Spinal cord (tissue), 10 donors: ENCODE data around the gene ERC1. TPM values are rescaled to one million over a fixed set of nuclear protein-coding genes. Genes with fewer than 3 reads are reported as not detected.

Source experiments
- DNase-seq, 6 donors: peaks; one replicate each; pipeline versions ENCODE4 v3.0.0 to v3.0.0-alpha.2; 2013 to 2015; ENCODE audit warnings: low spot score in 6 of 6, low read depth in 4 of 6
- H3K27ac ChIP-seq: one replicate; pipeline ENCODE4 v1.5.1; 2013; ENCODE audit warnings: low read depth, low read length, control low read depth
- H3K27me3 ChIP-seq: one replicate; pipeline ENCODE4 v1.6.1; 2013; ENCODE audit warnings: low read length; ENCODE audit not compliant: control insufficient read depth, insufficient read depth
- H3K36me3 ChIP-seq: one replicate; pipeline ENCODE4 v1.6.1; 2013; ENCODE audit warnings: low read length; ENCODE audit not compliant: control insufficient read depth, insufficient read depth
- H3K4me1 ChIP-seq: one replicate; pipeline ENCODE4 v1.6.1; 2013; ENCODE audit warnings: low read length; ENCODE audit not compliant: control insufficient read depth, insufficient read depth
- H3K4me3 ChIP-seq: one replicate; pipeline ENCODE4 v1.5.1; 2013; ENCODE audit warnings: low read depth, low read length, control low read depth
- H3K9me3 ChIP-seq: one replicate; pipeline ENCODE4 v1.6.1; 2013; ENCODE audit warnings: low read length; ENCODE audit not compliant: control insufficient read depth, insufficient read depth
- WGBS: methylation state at CpG from one replicate; pipeline ENCODE4 v1.1.5; 2013; ENCODE audit warnings: missing lambda C conversion rate; ENCODE audit not compliant: insufficient coverage; 5-methylcytosine and 5-hydroxymethylcytosine counted together
- polyA plus RNA-seq, 2 donors: library from polyadenylated mRNA; unstranded; fragments of 120-200 nt; gene quantifications; one replicate each; pipeline ENCODE4 v1.2.1, GENCODE V29; 2013; ENCODE audit not compliant: insufficient read length in 2 of 2
- total RNA-seq, 2 donors: library from RNA; depleted of rRNA in 1 of 2; stranded (reverse); fragments of 120-200 nt in 1 of 2; fragments of >200 nt in 1 of 2; gene quantifications; one replicate each; pipeline versions ENCODE4 v1.2.3 to v1.2.4, GENCODE V29; 2013 to 2014
- donor health status: healthy.

Gene ERC1
- total and polyA plus RNA-seq, 4 donors: 44.3 to 75.5 (median 47.9) TPM

- Histone ChIP-seq H3K4me1 (peaks cover 5% of the 10 kb centered on the region), H3K9me3 (peaks cover 18% of the 10 kb centered on the region), H3K36me3 (no peaks in the 10 kb centered on the region), H3K4me3 (no peak overlapping the region), H3K27ac (no peak overlapping the region), H3K27me3 (no peaks in the 10 kb centered on the region)
- DNase-seq: no peak
These were observed 68.1 kb downstream of the ERC1 start for GRCh38 chr12:1059162-1059561.

DNA sequence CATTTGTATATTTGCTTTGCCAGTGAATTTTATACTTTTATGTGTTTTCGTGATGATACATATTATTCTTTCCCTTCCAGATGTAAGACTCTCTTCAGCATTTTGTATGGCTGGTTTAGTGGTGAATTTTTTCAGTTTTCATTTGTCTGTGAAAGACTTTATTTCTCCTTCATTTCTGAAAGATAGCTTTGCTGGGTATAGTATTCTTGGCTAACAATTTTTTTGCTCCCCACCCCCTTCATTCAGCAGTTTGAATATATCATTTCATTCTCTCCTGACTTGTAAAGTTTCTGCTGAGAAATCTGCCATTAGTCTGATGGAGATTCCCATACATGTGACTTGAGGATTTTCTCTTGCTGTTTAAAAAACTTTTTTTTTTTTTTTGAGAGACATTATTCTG is 72.8 kb downstream of the ERC1 start:
- Histone ChIP-seq H3K27me3 (no peaks in the 10 kb centered on the region), H3K4me3 (no peak overlapping the region), H3K36me3 (no peaks in the 10 kb centered on the region), H3K9me3 (peaks cover 15% of the 10 kb centered on the region), H3K27ac (no peak overlapping the region), H3K4me1 (no peaks in the 10 kb centered on the region)
- DNase-seq: no peak
- no CpG with 5 or more reads among the region's 1 CpG for WGBS

GRCh38 chr12:1064317-1064716 is 73.3 kb downstream of the ERC1 start:
- no peak for DNase-seq
- no peaks in the 10 kb centered on the region for H3K36me3 ChIP-seq
- no peak overlapping the region for H3K27ac ChIP-seq
- H3K9me3 ChIP-seq: peaks cover 11% of the 10 kb centered on the region
- H3K27me3 ChIP-seq: no peaks in the 10 kb centered on the region
- WGBS: 100% methylated on average over 1 of the region's 2 CpGs
- no peaks in the 10 kb centered on the region for H3K4me1 ChIP-seq
- H3K4me3 ChIP-seq: no peak overlapping the region

GRCh38 chr12:1065629-1066028 is 74.6 kb downstream of the ERC1 start:
- H3K9me3 ChIP-seq: peaks cover 9% of the 10 kb centered on the region
- no peak overlapping the region for H3K4me3 ChIP-seq
- no peak for DNase-seq
- no peak overlapping the region for H3K27ac ChIP-seq
- H3K4me1 ChIP-seq: no peaks in the 10 kb centered on the region
- H3K27me3 ChIP-seq: no peaks in the 10 kb centered on the region
- no peaks in the 10 kb centered on the region for H3K36me3 ChIP-seq
- WGBS: no CpG with 5 or more reads among the region's 3 CpGs

DNA sequence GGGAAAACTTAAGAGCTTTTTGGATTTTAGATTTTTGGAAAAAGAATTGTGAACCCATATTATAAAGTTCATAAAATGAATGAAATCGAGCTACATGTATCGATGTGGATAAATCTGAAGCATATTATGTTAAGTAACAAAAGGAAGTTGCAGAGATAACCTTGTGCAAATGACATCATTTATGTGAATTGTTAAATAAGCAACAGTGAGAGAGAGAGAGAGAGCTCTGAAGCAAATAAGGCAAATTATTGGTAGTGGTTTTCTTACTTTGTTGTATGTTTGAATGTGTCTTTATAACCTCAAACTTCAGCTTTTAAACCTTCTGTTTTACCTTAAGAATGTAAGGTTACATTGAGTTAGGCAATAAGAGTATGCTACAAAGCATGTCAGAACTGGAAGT is 78.8 kb downstream of the ERC1 start:
- H3K27ac ChIP-seq: no peak overlapping the region
- H3K4me3 ChIP-seq: no peak overlapping the region
- no peak for DNase-seq
- H3K36me3 ChIP-seq: no peaks in the 10 kb centered on the region
- H3K4me1 ChIP-seq: no peaks in the 10 kb centered on the region
- no peaks in the 10 kb centered on the region for H3K27me3 ChIP-seq
- WGBS: 60% methylated on average over 1 of the region's 2 CpGs
- H3K9me3 ChIP-seq: no peaks in the 10 kb centered on the region

DNA sequence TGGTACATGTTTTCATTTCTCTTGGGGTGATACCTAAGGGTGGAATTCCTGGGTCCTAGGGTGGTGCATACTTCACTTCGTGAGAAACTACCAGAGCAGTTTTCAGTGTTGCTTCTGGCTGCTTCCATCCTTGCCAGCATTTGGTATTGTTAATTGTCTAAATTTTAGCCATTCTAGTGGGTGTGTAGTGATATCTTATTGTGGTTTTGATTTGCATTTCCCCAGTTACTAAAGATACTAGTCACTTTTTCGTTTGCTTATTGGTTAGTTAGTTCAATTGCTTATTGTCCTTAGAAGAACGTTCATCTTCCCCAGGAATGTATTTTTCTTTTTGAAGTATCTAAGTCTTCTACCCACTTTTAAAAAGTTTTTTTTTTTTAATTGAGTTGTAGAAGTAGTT is 80.2 kb downstream of the ERC1 start:
- no CpG with 5 or more reads among the region's 3 CpGs for WGBS
- Histone ChIP-seq H3K36me3 (no peaks in the 10 kb centered on the region), H3K9me3 (no peaks in the 10 kb centered on the region), H3K27me3 (no peaks in the 10 kb centered on the region), H3K4me1 (no peaks in the 10 kb centered on the region), H3K27ac (no peak overlapping the region), H3K4me3 (no peak overlapping the region)
- no peak for DNase-seq

GRCh38 chr12:1073652-1074051 is 82.6 kb downstream of the ERC1 start:
- WGBS: no CpG with 5 or more reads among the region's 9 CpGs
- DNase-seq: no peak
- H3K4me1 ChIP-seq: no peaks in the 10 kb centered on the region
- no peaks in the 10 kb centered on the region for H3K36me3 ChIP-seq
- no peak overlapping the region for H3K27ac ChIP-seq
- no peaks in the 10 kb centered on the region for H3K27me3 ChIP-seq
- H3K9me3 ChIP-seq: no peaks in the 10 kb centered on the region
- no peak overlapping the region for H3K4me3 ChIP-seq

- Histone ChIP-seq H3K4me1 (no peaks in the 10 kb centered on the region), H3K36me3 (no peaks in the 10 kb centered on the region), H3K9me3 (no peaks in the 10 kb centered on the region), H3K27me3 (no peaks in the 10 kb centered on the region), H3K4me3 (no peak overlapping the region), H3K27ac (no peak overlapping the region)
- DNase-seq: peak in 1 of 6 donors; percentile 8
- WGBS: no CpG with 5 or more reads among the region's 5 CpGs
These were observed 86.2 kb downstream of the ERC1 start for GRCh38 chr12:1077036-1077803.

DNA sequence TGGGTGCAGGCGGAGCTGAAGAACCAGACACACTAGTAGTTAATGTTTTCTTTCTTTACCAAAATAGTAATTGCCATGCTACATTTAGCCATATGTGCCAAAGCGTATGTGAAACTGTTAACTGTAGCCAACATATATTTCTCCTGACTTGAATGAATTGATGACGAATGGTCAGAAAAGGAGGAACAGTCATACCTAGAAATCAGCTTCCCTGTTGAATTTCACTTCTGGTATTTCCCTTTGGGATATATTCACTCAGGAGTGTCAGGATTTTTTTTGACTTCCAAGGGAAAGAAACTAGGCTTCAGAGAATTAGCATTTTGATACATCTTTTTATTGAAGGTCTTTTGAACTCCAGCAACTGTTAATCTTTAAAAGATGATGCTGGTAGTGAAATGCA is 87.0 kb downstream of the ERC1 start:
- no CpG with 5 or more reads among the region's 3 CpGs for WGBS
- Histone ChIP-seq H3K27me3 (no peaks in the 10 kb centered on the region), H3K4me3 (no peak overlapping the region), H3K9me3 (no peaks in the 10 kb centered on the region), H3K27ac (no peak overlapping the region), H3K36me3 (no peaks in the 10 kb centered on the region), H3K4me1 (no peaks in the 10 kb centered on the region)
- peak in 1 of 6 donors; percentile 9 for DNase-seq

DNA sequence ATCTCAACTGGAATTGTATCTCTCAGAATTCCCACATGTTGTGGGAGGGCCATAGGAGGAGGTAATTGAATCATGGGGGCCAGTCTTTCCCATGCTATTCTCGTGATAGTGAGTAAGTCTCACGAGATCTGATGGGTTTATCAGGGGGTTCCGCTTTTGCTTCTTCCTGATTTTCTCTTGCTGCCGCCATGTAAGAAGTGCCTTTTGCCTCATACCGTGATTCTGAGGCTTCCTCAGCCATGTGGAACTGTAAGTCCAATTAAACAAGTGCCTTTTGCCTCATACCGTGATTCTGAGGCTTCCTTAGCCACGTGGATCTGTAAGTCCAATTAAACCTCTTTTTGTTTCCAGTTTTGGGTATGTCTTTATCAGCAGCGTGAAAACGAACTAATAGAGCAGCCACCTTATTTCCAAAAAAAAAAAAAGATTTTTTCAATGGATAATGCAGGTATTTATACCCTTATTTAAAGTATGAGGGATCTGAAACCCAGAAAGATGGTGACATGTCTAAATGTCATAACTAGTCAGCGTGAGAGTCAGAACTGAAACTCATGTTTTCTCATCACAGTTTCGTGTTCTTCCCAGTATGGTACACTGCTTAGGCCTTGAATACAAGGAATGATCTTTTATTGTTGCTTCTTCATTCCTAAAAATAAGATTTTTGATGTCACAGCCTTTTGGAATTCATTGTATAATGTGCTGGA is 89.6 kb downstream of the ERC1 start:
- no peak for DNase-seq
- H3K4me3 ChIP-seq: no peak overlapping the region
- H3K27me3 ChIP-seq: no peaks in the 10 kb centered on the region
- no peak overlapping the region for H3K27ac ChIP-seq
- H3K36me3 ChIP-seq: no peaks in the 10 kb centered on the region
- 80% methylated on average over 7 of the region's 11 CpGs for WGBS
- H3K4me1 ChIP-seq: no peaks in the 10 kb centered on the region
- no peaks in the 10 kb centered on the region for H3K9me3 ChIP-seq
